HCT116 (cell line): Measurements from ENCODE around the gene SHISAL1. TPM values are rescaled to one million over a fixed set of nuclear protein-coding genes. Genes with fewer than 3 reads are reported as not detected.
"Not testable (repeated sequence)": the region's sequence is repeated elsewhere in the genome, so short reads cannot be mapped to it uniquely, and the experiment has no call there.

Source experiments
- ATAC-seq: fragments of 200-7000 bp; cut with Tn5 transposase; 2 replicates; pipeline ENCODE4 v1.9.1; 2020; ENCODE audit warnings: mild to moderate bottlenecking, moderate library complexity
- BruUV-seq: library from RNA; stranded (reverse); fragments of 400-500 nt; replicated peaks from 2 replicates; lab custom pipeline; 2021; lab: Mats Ljungman, UMichigan
- CTCF ChIA-PET: fragments of 300-600 bp; sonication (Branson Sonifier 250); formaldehyde crosslinking; loops from one replicate; lab custom pipeline; 2021; ENCODE audit warnings: antibody characterized with exemption; lab: Charles Lee
- POLR2A ChIA-PET: fragments of 300-600, 350-600 bp; sonication (Branson Sonifier 250); formaldehyde crosslinking; loops from one replicate; lab custom pipeline; 2021; ENCODE audit warnings: antibody characterized with exemption; lab: Charles Lee
- RAD21 ChIA-PET, 2 experiments: fragments of 300-600 bp; sonication (Branson Sonifier 250); formaldehyde crosslinking; loops; one replicate each; lab custom pipeline; 2023; ENCODE audit warnings: low total read pairs in 2 of 2; ENCODE audit not compliant: uncharacterized antibody in 2 of 2, unreplicated experiment in 2 of 2, low non-redundant PET in 1 of 2; lab: Charles Lee
- DNase-seq: peaks from one replicate; pipeline ENCODE4 v3.0.0-alpha.2; 2010; ENCODE audit warnings: low read depth, low spot score
- H2AFZ ChIP-seq: fragments of 200-600 bp; shearing (Covaris generic), sonication (generic); 2 replicates; pipeline ENCODE4 v1.6.1; 2017; ENCODE audit warnings: low read depth, mixed run types, mixed read lengths, antibody characterized with exemption, low read length; ENCODE audit not compliant: poor library complexity, severe bottlenecking
- H3K27ac ChIP-seq: 2 replicates; pipeline ENCODE4 v1.5.1; 2012; ENCODE audit warnings: low read depth, low read length
- H3K27me3 ChIP-seq: fragments of 200-600 bp; sonication (generic); 2 replicates; pipeline ENCODE4 v1.6.1; 2016; ENCODE audit warnings: mixed run types, low read length, mixed read lengths; ENCODE audit not compliant: insufficient read depth
- H3K36me3 ChIP-seq, 2 experiments: fragments of 200-500 bp in 1 of 2; fragments of 200-600 bp in 1 of 2; sonication (Bioruptor generic) in 1 of 2; sonication (generic) in 1 of 2; 2 replicates each; pipeline versions ENCODE4 v1.5.1 to v1.6.1; 2014 to 2016; ENCODE audit warnings: low read length in 2 of 2, inconsistent platforms in 1 of 2, mixed read lengths in 1 of 2, mixed run types in 1 of 2; ENCODE audit not compliant: insufficient read depth in 2 of 2, control insufficient read depth in 1 of 2
- H3K4me1 ChIP-seq, 2 experiments: fragments of 200-600 bp in 1 of 2; sonication (generic) in 1 of 2; 2 replicates each; pipeline versions ENCODE4 v1.5.1 to v1.6.1; 2012 to 2017; ENCODE audit warnings: low read length in 2 of 2, inconsistent platforms in 1 of 2, mild to moderate bottlenecking in 1 of 2, mixed read lengths in 1 of 2, mixed run types in 1 of 2, moderate library complexity in 1 of 2; ENCODE audit not compliant: insufficient read depth in 2 of 2, control insufficient read depth in 1 of 2
- H3K4me2 ChIP-seq: fragments of 200-600 bp; sonication (generic); 2 replicates; pipeline ENCODE4 v1.6.1; 2017; ENCODE audit warnings: mixed run types, low read length, mixed read lengths
- H3K4me3 ChIP-seq, 2 experiments: fragments of 200-600 bp in 1 of 2; sonication (generic) in 1 of 2; replicated peaks in 1 of 2; 2 replicates each; pipeline ENCODE4 v1.5.1; 2011 to 2016; ENCODE audit warnings: low read length in 2 of 2, control low read depth in 1 of 2, low read depth in 1 of 2, mild to moderate bottlenecking in 1 of 2, mixed read lengths in 1 of 2, mixed run types in 1 of 2
- H3K79me2 ChIP-seq: fragments of 200-600 bp; sonication (generic); 2 replicates; pipeline ENCODE4 v1.6.1; 2017; ENCODE audit warnings: mild to moderate bottlenecking, mixed run types, low read length, moderate library complexity, mixed read lengths; ENCODE audit not compliant: insufficient read depth
- H3K9ac ChIP-seq: fragments of 200-600 bp; sonication (generic); 2 replicates; pipeline ENCODE4 v1.6.1; 2016; ENCODE audit warnings: low read length, mixed read lengths
- H3K9me2 ChIP-seq: fragments of 200-600 bp; sonication (generic), shearing (Covaris generic); 2 replicates; pipeline ENCODE4 v1.6.1; 2017; ENCODE audit warnings: mixed run types, mild to moderate bottlenecking, moderate library complexity; ENCODE audit not compliant: insufficient read depth
- H3K9me3 ChIP-seq, 2 experiments: fragments of 200-500 bp in 1 of 2; fragments of 200-600 bp in 1 of 2; sonication (Bioruptor generic) in 1 of 2; sonication (generic) in 1 of 2; 2 replicates each; pipeline ENCODE4 v1.6.1; 2014 to 2017; ENCODE audit warnings: low read length in 2 of 2, mixed read lengths in 2 of 2, inconsistent platforms in 1 of 2, low read depth in 1 of 2, mild to moderate bottlenecking in 1 of 2, mixed run types in 1 of 2, moderate library complexity in 1 of 2; ENCODE audit not compliant: control insufficient read depth in 1 of 2, insufficient read depth in 1 of 2
- H4K20me1 ChIP-seq: fragments of 200-600 bp; sonication (generic), shearing (Covaris generic); 2 replicates; pipeline ENCODE4 v1.6.1; 2017; ENCODE audit warnings: mixed run types, mild to moderate bottlenecking, moderate library complexity; ENCODE audit not compliant: insufficient read depth
- CBX3 ChIP-seq: IDR thresholded peaks from 2 replicates; pipeline ENCODE4 v1.6.1; 2012; ENCODE audit warnings: low read depth
- CEBPB ChIP-seq: IDR thresholded peaks from 2 replicates; pipeline ENCODE4 v1.6.1; 2012; ENCODE audit warnings: low read depth
- ELF1 ChIP-seq: IDR thresholded peaks from 2 replicates; pipeline ENCODE4 v1.6.1; 2012; ENCODE audit warnings: low read depth, borderline replicate concordance
- EZH2 ChIP-seq: fragments of 200-600 bp; sonication (generic); IDR thresholded peaks from 2 replicates; pipeline ENCODE4 v1.6.1; 2017; ENCODE audit warnings: antibody characterized with exemption, mixed run types
- JUND ChIP-seq: IDR thresholded peaks from 2 replicates; pipeline ENCODE4 v1.6.1; 2012
- POLR2AphosphoS5 ChIP-seq: IDR thresholded peaks from 2 replicates; pipeline ENCODE4 v1.6.1; 2011; ENCODE audit warnings: mild to moderate bottlenecking, low read depth, low read length, moderate library complexity
- RAD21 ChIP-seq: IDR thresholded peaks from 2 replicates; pipeline ENCODE4 v1.6.1; 2012; ENCODE audit warnings: low read depth, mild to moderate bottlenecking
- SIN3A ChIP-seq: IDR thresholded peaks from 2 replicates; pipeline ENCODE4 v1.6.1; 2012; ENCODE audit warnings: low read depth
- SP1 ChIP-seq: IDR thresholded peaks from 2 replicates; pipeline ENCODE4 v1.6.1; 2012; ENCODE audit warnings: low read depth
- TCF7L2 ChIP-seq: IDR thresholded peaks from 2 replicates; pipeline ENCODE4 v1.7.0; 2011; ENCODE audit warnings: borderline replicate concordance, inconsistent platforms; ENCODE audit not compliant: insufficient read depth, insufficient read length; ENCODE audit errors: extremely low read depth
- ZFX ChIP-seq: fragments of 450-650 bp; IDR thresholded peaks from 2 replicates; pipeline ENCODE4 v1.6.1; 2017
- ZNF274 ChIP-seq: fragments of 200-500 bp; sonication (Bioruptor generic); IDR thresholded peaks from 2 replicates; pipeline ENCODE4 v1.6.1; 2014; ENCODE audit warnings: mild to moderate bottlenecking, low read depth, low read length, inconsistent platforms
- intact Hi-C: fragments of 100-400 bp; cut with micrococcal nuclease; formaldehyde crosslinking; loops from 2 replicates; pipeline ENCODE4 v1.10.0; 2022
- total RNA-seq: library from RNA; stranded (reverse); gene quantifications from one replicate; pipeline ENCODE4 v1.2.1, GENCODE V29; 2021; ENCODE audit not compliant: unreplicated experiment
- TF ChIP-seq, protein P1 (sequence below): IDR thresholded peaks from 2 replicates; pipeline ENCODE4 v1.6.1; 2012
- TF ChIP-seq, protein P2 (sequence below): IDR thresholded peaks from 2 replicates; pipeline ENCODE4 v1.6.1; 2011; ENCODE audit warnings: mild to moderate bottlenecking, low read length, moderate library complexity; ENCODE audit not compliant: insufficient replicate concordance; ENCODE audit errors: extremely low read depth

SHISAL1 gene
- total RNA-seq, 1 experiment from 2014 or later, result not detected

DNA sequence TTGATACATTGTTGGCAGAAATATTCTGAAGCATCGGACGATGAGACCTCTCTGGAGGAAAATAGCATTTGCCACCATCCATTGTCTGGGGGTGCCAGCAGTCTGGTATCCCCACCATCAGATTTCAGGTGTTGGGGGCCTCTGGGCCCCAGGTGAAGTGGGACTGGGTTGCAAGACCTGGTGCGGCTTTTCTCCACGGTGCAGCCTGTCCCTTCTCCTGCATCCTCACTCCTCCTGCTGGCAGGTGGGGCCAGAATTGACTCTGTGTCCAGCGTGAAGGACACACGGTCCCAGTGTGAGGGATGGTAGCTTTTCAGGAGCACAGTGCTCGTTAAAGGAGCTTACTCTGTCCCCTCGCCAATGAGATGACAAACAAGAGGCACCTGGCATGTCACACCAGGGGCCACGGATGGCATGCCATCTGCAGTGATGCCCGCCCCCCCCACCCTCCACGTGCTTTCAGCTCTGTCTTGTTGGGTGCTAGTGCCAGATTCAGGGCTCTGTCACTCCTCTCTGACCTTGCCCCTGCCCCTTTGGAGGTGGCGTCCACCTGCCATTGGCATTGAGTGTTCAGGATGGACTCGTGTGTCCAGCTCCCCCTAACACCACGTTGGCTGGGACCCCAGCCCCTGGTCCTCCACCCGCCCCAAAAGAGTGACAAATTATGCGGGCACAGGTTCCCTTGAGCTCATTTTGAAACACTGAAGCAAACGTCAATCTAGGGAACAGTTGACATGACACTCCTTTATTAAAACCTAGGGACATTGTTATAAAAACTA lies 69.6 kb downstream of the SHISAL1 start:
- Histone ChIP-seq H2AFZ (no peak overlapping the region), H3K9me3 (no peaks in the 10 kb centered on the region)

DNA sequence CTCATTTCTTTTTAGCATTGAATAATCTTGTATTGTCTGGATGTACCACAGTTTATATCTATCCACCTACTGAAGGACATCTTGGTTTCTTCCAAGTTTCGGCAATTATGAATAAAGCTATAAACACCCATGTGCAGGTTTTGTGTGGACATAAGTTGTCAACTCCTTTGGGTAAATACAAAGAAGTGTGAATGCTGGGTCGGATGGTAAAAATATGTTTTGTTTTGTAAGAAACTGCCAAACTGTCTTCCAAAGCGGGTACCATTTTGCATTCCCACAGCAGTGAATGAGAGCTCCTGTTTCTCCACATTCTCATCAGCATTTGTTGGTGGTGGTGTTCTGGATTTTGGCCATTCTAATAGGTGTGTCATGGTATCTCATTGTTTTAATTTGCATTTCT lies 71.6 kb downstream of the SHISAL1 start:
- RAD21 ChIA-PET, BruUV-seq: not testable (repeated sequence)

More for the DNA sequence above, 69.6 kb downstream of the SHISAL1 start:
- DNase-seq (no peak), ATAC-seq (no peak)
- ChIA-PET POLR2A (no interaction called here), RAD21 (no interaction called here), CTCF (no interaction called here)
- H3K27ac ChIP-seq, result no peak overlapping the region
- TF ChIP-seq ZNF274 (no peak), POLR2AphosphoS5 (no peak), RAD21 (no peak), SIN3A (no peak), CEBPB (no peak), TCF7L2 (no peak), JUND (no peak), EZH2 (no peak), CBX3 (no peak), SP1 (no peak), ZFX (no peak), ELF1 (no peak)
- TF ChIP-seq, protein P1, sequence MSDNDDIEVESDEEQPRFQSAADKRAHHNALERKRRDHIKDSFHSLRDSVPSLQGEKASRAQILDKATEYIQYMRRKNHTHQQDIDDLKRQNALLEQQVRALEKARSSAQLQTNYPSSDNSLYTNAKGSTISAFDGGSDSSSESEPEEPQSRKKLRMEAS, result no peak
- TF ChIP-seq, protein P2, sequence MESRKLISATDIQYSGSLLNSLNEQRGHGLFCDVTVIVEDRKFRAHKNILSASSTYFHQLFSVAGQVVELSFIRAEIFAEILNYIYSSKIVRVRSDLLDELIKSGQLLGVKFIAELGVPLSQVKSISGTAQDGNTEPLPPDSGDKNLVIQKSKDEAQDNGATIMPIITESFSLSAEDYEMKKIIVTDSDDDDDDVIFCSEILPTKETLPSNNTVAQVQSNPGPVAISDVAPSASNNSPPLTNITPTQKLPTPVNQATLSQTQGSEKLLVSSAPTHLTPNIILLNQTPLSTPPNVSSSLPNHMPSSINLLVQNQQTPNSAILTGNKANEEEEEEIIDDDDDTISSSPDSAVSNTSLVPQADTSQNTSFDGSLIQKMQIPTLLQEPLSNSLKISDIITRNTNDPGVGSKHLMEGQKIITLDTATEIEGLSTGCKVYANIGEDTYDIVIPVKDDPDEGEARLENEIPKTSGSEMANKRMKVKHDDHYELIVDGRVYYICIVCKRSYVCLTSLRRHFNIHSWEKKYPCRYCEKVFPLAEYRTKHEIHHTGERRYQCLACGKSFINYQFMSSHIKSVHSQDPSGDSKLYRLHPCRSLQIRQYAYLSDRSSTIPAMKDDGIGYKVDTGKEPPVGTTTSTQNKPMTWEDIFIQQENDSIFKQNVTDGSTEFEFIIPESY, result no peak
- H3K4me1 ChIP-seq, result no peaks in the 10 kb centered on the region
- H3K9me2 ChIP-seq, result no peaks in the 10 kb centered on the region
- H3K36me3 ChIP-seq, result no peaks in the 10 kb centered on the region
- no peak overlapping the region for H3K9ac ChIP-seq
- no peak overlapping the region for H3K4me2 ChIP-seq
- H4K20me1 ChIP-seq, result no peaks in the 10 kb centered on the region
- intact Hi-C loops, result no loop called here
- H3K4me3 ChIP-seq, result no peak overlapping the region
- BruUV-seq, result no TSS peak
- H3K27me3 ChIP-seq, result 0 out of 2 replicates have a peak, but pooled peaks cover 14% of the 10 kb centered on the region
- H3K79me2 ChIP-seq, result no peaks in the 10 kb centered on the region

More for the DNA sequence above, 71.6 kb downstream of the SHISAL1 start:
- H3K4me2 ChIP-seq, H3K9me3 ChIP-seq, H3K27ac ChIP-seq, H3K9ac ChIP-seq, H3K79me2 ChIP-seq, H3K9me2 ChIP-seq, H2AFZ ChIP-seq, intact Hi-C loops, POLR2A ChIA-PET, H3K4me3 ChIP-seq, DNase-seq, CTCF ChIA-PET, H3K4me1 ChIP-seq, H4K20me1 ChIP-seq, H3K36me3 ChIP-seq, ATAC-seq: not testable (repeated sequence)
- 0 out of 2 replicates have a peak, but pooled peaks cover 14% of the 10 kb centered on the region for H3K27me3 ChIP-seq
